Measurements from ENCODE around the gene QSOX2. TPM values are rescaled to one million over a fixed set of nuclear protein-coding genes. Genes with fewer than 3 reads are reported as not detected.

The QSOX2 gene
- total RNA-seq, 2 donors from 2014 or later, result 4.3 to 12.2 TPM

DNA sequence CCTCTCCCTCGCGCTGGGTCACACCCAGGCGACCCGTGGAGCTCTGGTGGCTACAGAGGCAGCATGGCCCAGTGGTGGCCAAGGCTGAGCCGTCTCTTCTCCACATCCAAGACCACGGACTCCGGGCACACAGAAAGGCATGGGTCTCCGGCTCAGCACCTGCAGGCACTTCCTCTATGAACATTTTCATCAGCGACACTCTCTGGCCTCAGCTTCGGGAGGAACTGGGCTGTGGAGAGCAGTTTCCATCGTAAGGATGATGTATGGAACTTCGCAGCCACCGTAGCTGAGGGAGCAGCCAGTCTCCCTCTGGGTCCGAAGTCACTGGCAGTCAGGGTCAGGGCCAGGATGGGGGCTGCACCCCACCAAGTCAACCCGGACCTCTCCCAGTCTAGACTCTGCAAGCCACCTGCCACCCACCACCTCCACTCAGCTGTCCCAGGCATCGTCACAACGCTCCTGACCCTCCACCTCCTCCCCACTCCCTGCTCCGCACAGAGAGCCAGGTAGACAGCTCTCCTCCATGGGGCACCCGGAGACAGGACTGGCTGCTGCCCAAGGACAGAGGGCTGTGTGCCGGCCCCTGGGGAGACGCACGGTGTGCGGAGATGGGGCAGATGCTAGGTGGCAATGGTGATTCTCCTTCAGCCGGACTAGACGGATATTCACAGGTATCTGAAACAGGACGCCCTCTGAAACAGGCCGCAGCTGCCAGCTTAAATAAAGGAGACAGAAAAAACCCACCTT is 9.7 kb downstream of the QSOX2 start:
- H3K4me3 ChIP-seq, result no peak overlapping the region
- TF ChIP-seq, protein P1, sequence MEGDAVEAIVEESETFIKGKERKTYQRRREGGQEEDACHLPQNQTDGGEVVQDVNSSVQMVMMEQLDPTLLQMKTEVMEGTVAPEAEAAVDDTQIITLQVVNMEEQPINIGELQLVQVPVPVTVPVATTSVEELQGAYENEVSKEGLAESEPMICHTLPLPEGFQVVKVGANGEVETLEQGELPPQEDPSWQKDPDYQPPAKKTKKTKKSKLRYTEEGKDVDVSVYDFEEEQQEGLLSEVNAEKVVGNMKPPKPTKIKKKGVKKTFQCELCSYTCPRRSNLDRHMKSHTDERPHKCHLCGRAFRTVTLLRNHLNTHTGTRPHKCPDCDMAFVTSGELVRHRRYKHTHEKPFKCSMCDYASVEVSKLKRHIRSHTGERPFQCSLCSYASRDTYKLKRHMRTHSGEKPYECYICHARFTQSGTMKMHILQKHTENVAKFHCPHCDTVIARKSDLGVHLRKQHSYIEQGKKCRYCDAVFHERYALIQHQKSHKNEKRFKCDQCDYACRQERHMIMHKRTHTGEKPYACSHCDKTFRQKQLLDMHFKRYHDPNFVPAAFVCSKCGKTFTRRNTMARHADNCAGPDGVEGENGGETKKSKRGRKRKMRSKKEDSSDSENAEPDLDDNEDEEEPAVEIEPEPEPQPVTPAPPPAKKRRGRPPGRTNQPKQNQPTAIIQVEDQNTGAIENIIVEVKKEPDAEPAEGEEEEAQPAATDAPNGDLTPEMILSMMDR (IDR thresholded peaks at IDR 0.05), result no peak
- TF ChIP-seq POLR2AphosphoS5 (IDR thresholded peaks at IDR 0.05), result no peak
- TF ChIP-seq POLR2A (IDR thresholded peaks at IDR 0.05), result no peak
- 95% methylated on average over 27 of the region's 27 CpGs for WGBS
- no peaks in the 10 kb centered on the region for H3K4me1 ChIP-seq (replicated peaks)
- H3K9me3 ChIP-seq, result no peaks in the 10 kb centered on the region
- intact Hi-C loops (cut with DNase I), result no loop called here
- no peak overlapping the region for H3K27ac ChIP-seq
- H3K27me3 ChIP-seq (replicated peaks; ENCODE audit: insufficient read depth), result no peaks in the 10 kb centered on the region
- DNase-seq (ENCODE audit: low spot score), result no peak
- no peaks in the 10 kb centered on the region for H3K36me3 ChIP-seq

DNA sequence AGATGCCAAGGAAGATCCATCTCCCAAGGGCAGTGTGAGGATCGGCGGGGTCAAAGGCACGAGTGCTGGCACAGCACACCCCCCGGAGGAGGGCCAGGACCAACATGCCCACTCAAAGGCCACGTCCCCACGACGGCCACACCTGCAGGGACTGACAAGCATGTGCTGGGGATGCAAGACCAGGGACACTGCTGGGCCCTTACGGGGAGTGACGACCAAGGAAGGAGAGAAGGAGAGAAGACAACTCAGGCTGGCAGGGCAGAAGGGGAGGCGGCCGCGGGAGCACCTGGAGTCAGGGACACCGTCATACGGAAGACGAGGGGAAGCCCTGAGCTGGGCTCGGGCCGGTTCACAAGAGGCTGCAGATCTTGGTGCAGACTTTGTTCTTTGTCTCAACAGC is 10.4 kb downstream of the QSOX2 start:
- Histone ChIP-seq H3K36me3 (no peaks in the 10 kb centered on the region), H3K9me3 (no peaks in the 10 kb centered on the region), H3K27ac (no peak overlapping the region), H3K27me3 (replicated peaks; ENCODE audit: insufficient read depth) (no peaks in the 10 kb centered on the region), H3K4me1 (replicated peaks) (no peaks in the 10 kb centered on the region), H3K4me3 (no peak overlapping the region)
- DNase-seq (ENCODE audit: low spot score), result no peak
- TF ChIP-seq, protein P1 (IDR thresholded peaks at IDR 0.05), result no peak
- TF ChIP-seq POLR2AphosphoS5 (IDR thresholded peaks at IDR 0.05) (no peak), POLR2A (IDR thresholded peaks at IDR 0.05) (no peak)
- 94% methylated on average over 17 of the region's 17 CpGs for WGBS
- intact Hi-C loops (cut with DNase I), result no loop called here

DNA sequence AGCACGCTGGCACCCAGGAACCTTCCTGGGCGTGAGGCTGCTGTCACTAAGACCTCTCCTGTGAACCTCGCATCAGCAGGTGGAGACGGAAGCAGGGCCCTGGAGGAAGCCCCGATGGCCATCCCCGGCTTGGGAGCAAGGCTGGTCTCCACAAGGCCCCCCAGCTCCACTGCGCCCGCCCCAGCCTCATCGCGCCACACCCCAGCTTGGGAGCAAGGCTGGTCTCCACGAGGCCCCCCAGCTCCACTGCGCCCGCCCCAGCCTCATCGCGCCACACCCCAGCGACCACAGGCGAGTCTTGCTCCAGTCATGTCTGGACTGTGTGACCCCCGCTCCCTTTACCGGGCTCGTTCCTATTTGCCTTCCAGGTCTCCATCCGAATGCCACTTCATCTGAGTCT is 11.0 kb downstream of the QSOX2 start:
- DNase-seq (ENCODE audit: low spot score), result no peak
- H3K27me3 ChIP-seq (replicated peaks; ENCODE audit: insufficient read depth), result no peaks in the 10 kb centered on the region
- intact Hi-C loops (cut with DNase I), result no loop called here
- no peak overlapping the region for H3K4me3 ChIP-seq
- H3K9me3 ChIP-seq, result no peaks in the 10 kb centered on the region
- 92% methylated on average over 21 of the region's 21 CpGs for WGBS
- no peak overlapping the region for H3K27ac ChIP-seq
- TF ChIP-seq, protein P1 (IDR thresholded peaks at IDR 0.05), result no peak
- TF ChIP-seq POLR2AphosphoS5 (IDR thresholded peaks at IDR 0.05) (no peak), POLR2A (IDR thresholded peaks at IDR 0.05) (no peak)
- H3K36me3 ChIP-seq, result no peaks in the 10 kb centered on the region
- H3K4me1 ChIP-seq (replicated peaks), result no peaks in the 10 kb centered on the region

DNA sequence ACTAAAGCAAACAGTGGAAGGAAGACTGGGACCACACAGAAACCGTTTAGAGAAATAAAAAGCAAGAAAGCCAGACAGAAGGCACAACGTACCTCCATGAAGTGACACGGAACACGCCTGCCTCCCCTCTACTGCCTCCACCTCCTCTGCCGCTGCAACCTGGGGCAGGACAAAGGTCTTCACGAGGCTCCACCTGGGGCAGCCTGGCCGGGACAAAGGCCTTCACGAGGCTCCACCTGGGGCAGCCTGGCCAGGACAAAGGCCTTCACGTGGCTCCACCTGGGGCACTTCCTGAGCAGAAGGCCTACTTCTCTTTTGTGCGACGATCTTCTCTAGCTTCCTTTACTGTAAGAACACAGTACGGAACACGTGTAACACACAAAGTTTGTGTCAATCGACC is 11.7 kb downstream of the QSOX2 start:
- DNase-seq (ENCODE audit: low spot score), result no peak
- H3K36me3 ChIP-seq, result no peaks in the 10 kb centered on the region
- 82% methylated on average over 14 of the region's 14 CpGs for WGBS

More for the DNA sequence above, 11.7 kb downstream of the QSOX2 start:
- H3K27me3 ChIP-seq (replicated peaks; ENCODE audit: insufficient read depth), result no peaks in the 10 kb centered on the region
- no peak overlapping the region for H3K27ac ChIP-seq
- intact Hi-C loops (cut with DNase I), result no loop called here
- no peaks in the 10 kb centered on the region for H3K9me3 ChIP-seq
- no peaks in the 10 kb centered on the region for H3K4me1 ChIP-seq (replicated peaks)
- TF ChIP-seq POLR2A (IDR thresholded peaks at IDR 0.05), result no peak
- TF ChIP-seq, protein P1 (IDR thresholded peaks at IDR 0.05), result no peak
- H3K4me3 ChIP-seq, result no peak overlapping the region
